Left lobe of liver (tissue), 2 donors: ENCODE results near the gene ENG. TPM values are rescaled to one million over a fixed set of nuclear protein-coding genes. Genes with fewer than 3 reads are reported as not detected.
A peak's percentile ranks its signal among the peaks of the same experiment; 100 is the strongest.
"Not testable (repeated sequence)": the region's sequence is repeated elsewhere in the genome, so short reads cannot be mapped to it uniquely, and the experiment has no call there.

Experiments used
- ATAC-seq: fragments of 200-7000 bp; cut with Tn5 transposase; one replicate; pipeline ENCODE4 v1.9.1; 2020; ENCODE audit warnings: mild to moderate bottlenecking, moderate library complexity
- DNase-seq: peaks from one replicate; pipeline ENCODE4 v3.0.0-alpha.2; 2020; ENCODE audit warnings: low spot score
- total RNA-seq: library from RNA; stranded (reverse); gene quantifications from one replicate; pipeline ENCODE4 v1.2.1, GENCODE V29; 2021
- donor health status: DM: no; HTN: no; CAD: no; lungs with moderate emphysema.
- donor health status: DM: no; HTN: yes; CAD: no.

Gene ENG
- total RNA-seq, 1 donor from 2014 or later: 34.1 TPM

GRCh38 chr9:127846443-127847177 lies 7.8 kb downstream of the ENG start:
- ATAC-seq: no peak
- DNase-seq: no peak

- ATAC-seq, DNase-seq: not testable (repeated sequence)
Measured at GRCh38 chr9:127845619-127846018, 8.8 kb downstream of the ENG start.

- ATAC-seq (peak; percentile 35), DNase-seq (no peak)
Measured at GRCh38 chr9:127844821-127845359, 9.6 kb downstream of the ENG start.

- DNase-seq: no peak
- ATAC-seq: no peak
Measured at GRCh38 chr9:127841087-127841835, 13.2 kb downstream of the ENG start.

GRCh38 chr9:127838375-127839078 lies 15.9 kb downstream of the ENG start:
- ATAC-seq: peak; percentile 87
- peak; percentile 72 for DNase-seq

- DNase-seq (no peak), ATAC-seq (no peak)
Measured at GRCh38 chr9:127837346-127837745, 17.1 kb downstream of the ENG start.

- DNase-seq, ATAC-seq: not testable (repeated sequence)
Measured at GRCh38 chr9:127836561-127836960, 17.9 kb downstream of the ENG start.

GRCh38 chr9:127835991-127836516 lies 18.4 kb downstream of the ENG start:
- no peak for DNase-seq
- ATAC-seq: no peak

- DNase-seq (no peak), ATAC-seq (no peak)
Measured at GRCh38 chr9:127833555-127833954, 20.9 kb downstream of the ENG start.

- DNase-seq: no peak
- no peak for ATAC-seq
Measured at GRCh38 chr9:127832248-127832647, 22.2 kb downstream of the ENG start.

- DNase-seq (no peak), ATAC-seq (no peak)
Measured at GRCh38 chr9:127829205-127829906, 25.1 kb downstream of the ENG start.

- ATAC-seq: peak; percentile 76
Measured at GRCh38 chr9:127828262-127829031, 26.0 kb downstream of the ENG start.

GRCh38 chr9:127826253-127826913 lies 28.1 kb downstream of the ENG start:
- no peak for DNase-seq
- no peak for ATAC-seq

More at GRCh38 chr9:127828262-127829031, 26.0 kb downstream of the ENG start:
- peak; percentile 81 for DNase-seq

GRCh38 chr9:127825319-127826051 lies 29.0 kb downstream of the ENG start:
- ATAC-seq: peak; percentile 77
- peak; percentile 84 for DNase-seq

- ATAC-seq (no peak), DNase-seq (no peak)
Measured at GRCh38 chr9:127822108-127822507, 32.4 kb downstream of the ENG start.

- no peak for ATAC-seq
- DNase-seq: no peak
Measured at GRCh38 chr9:127818574-127818973, 35.9 kb downstream of the ENG start.

GRCh38 chr9:127817881-127818434 lies 36.5 kb downstream of the ENG start:
- DNase-seq: no peak

GRCh38 chr9:127816728-127817127 lies 37.7 kb downstream of the ENG start:
- ATAC-seq (peak; percentile 1), DNase-seq (no peak)

More at GRCh38 chr9:127817881-127818434, 36.5 kb downstream of the ENG start:
- ATAC-seq: peak; percentile 37
